Stimulated activated CD4-positive, alpha-beta T cell treated with anti-CD3 and anti-CD28 coated beads, Interleukin-12 subunit alpha, Interleukin-12 subunit beta, amount 100 ng/mL, for 4 hours (primary cell): ENCODE measurements around the gene CLCN6.

Experiments
- DNase-seq: peaks from one replicate; pipeline ENCODE4 v3.0.0-alpha.2; 2020

Gene CLCN6, protein sequence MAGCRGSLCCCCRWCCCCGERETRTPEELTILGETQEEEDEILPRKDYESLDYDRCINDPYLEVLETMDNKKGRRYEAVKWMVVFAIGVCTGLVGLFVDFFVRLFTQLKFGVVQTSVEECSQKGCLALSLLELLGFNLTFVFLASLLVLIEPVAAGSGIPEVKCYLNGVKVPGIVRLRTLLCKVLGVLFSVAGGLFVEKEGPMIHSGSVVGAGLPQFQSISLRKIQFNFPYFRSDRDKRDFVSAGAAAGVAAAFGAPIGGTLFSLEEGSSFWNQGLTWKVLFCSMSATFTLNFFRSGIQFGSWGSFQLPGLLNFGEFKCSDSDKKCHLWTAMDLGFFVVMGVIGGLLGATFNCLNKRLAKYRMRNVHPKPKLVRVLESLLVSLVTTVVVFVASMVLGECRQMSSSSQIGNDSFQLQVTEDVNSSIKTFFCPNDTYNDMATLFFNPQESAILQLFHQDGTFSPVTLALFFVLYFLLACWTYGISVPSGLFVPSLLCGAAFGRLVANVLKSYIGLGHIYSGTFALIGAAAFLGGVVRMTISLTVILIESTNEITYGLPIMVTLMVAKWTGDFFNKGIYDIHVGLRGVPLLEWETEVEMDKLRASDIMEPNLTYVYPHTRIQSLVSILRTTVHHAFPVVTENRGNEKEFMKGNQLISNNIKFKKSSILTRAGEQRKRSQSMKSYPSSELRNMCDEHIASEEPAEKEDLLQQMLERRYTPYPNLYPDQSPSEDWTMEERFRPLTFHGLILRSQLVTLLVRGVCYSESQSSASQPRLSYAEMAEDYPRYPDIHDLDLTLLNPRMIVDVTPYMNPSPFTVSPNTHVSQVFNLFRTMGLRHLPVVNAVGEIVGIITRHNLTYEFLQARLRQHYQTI

GRCh38 chr1:11805422-11806306, at the start of gene CLCN6, which contains the start of gene MTHFR:
Gene CLCN6, plus strand, starts transcription at chr1:11806191. Its CDS starts 72 bp downstream, at chr1:11806263.
Gene MTHFR, minus strand, starts transcription at chr1:11805964. Its CDS starts 2,848 bp downstream, at chr1:11803116.
- DNase-seq, result peak; percentile 96

DNA sequence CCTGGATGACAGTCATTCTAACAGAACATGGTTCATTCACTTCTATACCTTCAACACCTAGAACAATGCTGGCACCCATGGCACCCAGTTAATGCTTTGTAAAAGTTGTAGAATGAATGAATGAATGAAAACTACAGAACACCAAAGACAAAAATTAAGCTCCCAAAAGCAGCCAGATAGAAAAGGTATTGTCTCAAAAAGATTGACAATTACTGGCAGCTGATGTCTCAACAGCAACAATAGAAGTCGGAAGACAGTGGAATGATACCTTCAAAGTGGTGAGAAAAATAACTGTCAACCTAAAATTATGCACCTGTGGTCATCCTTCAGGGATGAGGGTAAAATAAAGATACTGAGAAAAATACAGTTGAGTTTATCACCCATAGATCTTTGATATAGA, 48.9 kb upstream of the CLCN6 start:
- DNase-seq, result no peak

DNA sequence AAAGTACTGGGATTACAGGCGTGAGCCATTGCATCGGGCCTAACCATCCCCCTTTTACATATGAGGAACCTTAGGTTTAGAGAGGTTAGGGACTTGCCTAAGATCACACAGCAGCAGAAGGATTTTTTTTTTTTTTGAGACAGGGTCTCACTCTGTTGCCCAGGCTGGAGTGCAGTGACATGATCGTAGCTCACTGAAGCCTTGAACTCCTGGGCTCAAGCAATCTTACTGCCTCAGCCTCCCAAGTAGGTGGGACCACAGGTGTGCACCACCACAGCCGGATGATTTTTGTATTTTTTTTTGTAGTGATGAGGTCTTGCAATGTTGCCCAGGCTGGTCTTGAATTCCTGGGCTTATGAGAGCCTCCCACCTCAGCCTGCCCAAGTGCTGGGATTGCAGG, 46.2 kb upstream of the CLCN6 start:
- DNase-seq, result no peak

DNA sequence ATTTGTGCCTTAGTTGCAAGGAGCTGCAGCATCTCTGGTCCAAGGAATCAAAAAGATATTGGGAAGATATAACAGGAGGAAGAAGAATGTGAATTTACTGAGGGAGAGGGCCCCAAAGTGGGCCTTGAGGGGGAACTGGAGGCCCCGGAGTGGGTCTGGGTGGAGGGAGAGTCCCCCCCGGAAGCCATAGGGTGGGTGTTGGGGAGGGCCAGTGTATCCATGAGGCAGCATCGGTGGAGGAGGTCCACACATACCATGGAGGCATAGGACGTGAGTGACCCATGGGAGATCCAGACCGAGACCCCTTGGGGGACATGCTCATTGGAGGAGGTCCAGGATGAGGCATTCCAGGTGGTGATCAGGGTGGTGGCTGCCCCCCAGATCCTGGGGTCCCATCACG, 44.7 kb upstream of the CLCN6 start:
- no peak for DNase-seq

DNA sequence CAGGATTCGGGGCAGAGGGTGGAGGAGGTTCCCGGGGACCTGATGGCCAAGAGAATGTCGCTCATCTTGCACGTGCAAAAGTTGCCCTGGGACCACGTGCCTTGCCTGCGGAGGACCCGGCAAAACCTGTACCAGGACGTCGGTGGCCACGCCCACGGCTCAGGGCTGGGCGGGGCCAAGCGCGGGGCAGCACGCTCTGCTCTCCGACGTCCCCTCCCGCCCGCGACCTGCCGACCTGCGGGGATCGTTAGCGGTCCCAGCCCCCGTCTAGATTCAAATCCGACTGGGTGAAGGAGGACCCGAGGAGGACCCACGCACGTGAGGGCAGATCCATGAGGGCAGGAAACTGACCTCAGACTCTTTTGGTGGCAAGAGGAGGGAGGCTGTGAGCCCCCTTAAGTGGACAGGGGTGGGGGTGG, 44.0 kb upstream of the CLCN6 start, which contains the start of gene C1orf167:
C1orf167 (plus strand) TSS at position 206 of the 419 bp plus-strand sequence. CDS start 2,208 bp downstream, outside the sequence.
- DNase-seq, result peak; percentile 34

GRCh38 chr1:11764115-11764514, 41.9 kb upstream of the CLCN6 start:
- no peak for DNase-seq

GRCh38 chr1:11764519-11764918, 41.5 kb upstream of the CLCN6 start:
- no peak for DNase-seq

GRCh38 chr1:11765661-11766428, 40.1 kb upstream of the CLCN6 start:
- DNase-seq, result no peak

GRCh38 chr1:11766429-11766776, 39.6 kb upstream of the CLCN6 start:
- DNase-seq, result no peak

DNA sequence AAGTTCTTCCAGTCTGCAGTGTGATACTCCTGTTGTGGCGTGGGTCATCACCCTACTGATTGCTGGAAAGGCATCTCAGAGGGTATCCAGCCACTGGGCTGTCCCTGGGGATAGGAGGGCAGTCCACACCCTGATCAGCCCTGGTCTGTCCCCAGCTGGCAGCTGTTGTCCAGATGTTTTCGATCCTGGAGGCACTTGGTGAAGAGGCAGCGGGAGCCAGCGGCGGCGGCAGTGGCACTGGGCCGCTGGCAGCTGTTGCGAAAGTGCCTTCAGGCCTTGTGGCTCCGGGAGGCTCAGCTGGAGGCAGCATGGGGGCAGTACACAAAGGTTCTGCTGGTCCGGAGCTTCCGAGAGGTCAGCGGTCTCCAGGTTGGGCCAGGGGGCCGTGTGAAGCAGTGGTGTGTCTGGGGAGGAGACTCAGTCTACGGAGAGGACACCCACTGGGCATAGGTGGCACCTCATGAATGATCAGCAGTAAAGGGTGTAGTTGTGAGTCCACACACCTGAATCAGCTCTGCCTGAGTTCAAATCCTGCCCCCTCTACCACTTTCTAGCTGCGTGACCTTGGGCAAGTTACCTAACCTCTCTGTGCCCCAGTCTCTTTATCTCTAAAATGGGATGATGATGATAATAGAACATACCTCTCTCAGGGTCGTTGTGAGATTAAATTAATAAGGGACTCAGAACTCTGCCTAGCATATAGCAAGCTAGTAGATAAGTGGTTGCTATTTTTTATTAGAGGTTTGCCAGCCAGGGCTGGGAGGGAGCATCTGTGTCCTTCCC, 37.9 kb upstream of the CLCN6 start:
- no peak for DNase-seq

DNA sequence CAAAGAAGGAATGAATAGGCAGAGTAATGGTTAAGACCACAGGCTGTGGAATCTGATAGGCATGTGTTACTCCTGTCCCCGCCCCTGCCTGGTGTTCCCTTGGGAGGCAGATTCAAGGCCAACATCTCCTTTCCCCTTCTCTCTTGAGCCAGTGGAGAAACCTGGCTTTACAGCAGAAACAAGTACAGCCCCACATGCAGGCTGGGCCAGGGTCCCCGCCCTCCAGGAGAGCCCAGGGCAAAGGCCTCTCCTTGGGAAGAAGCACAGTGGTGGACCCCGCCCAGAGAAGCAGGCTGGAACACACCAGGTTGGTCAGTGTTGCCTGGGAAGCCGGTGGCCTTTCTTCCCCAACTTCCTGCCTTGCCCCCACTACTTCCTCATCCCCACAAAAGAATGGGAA, 37.2 kb upstream of the CLCN6 start:
- no peak for DNase-seq

DNA sequence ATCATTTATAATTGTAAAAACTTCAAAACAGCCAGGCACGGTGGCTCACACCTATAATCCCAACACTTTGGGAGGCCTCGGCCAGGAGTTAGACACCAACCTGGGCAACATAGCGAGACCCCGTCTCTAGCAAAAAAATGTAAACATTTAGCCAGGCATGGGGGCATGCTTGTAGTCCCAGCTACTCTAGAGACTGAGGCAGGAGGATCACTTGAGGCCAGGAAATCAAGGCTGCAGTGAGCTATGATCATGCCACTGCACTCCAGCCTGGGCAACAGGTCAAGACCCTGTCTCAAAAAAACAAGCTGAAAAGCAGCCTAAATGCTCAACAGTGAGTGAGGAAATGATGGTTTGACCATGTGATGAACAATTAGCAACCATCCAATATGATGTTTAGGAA, 36.7 kb upstream of the CLCN6 start:
- no peak for DNase-seq

DNA sequence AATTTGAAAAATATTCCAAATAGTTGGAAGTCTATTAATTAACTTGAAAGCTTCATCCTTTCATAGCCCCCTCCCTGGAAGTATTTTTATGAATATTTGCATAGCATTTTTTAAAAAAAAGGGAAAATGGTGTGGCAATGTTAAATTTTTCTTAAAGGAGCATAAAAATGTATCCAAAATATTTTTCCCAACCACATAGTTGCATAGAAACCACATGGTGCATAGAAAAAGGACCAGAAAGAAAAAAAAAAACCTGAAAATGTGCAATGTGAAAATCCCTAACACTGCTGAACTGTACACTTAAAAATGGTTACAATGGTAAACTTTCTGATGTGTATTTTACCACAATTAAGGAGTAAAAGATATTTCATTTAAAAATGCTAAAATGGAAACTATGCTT, 36.0 kb upstream of the CLCN6 start:
- no peak for DNase-seq

- DNase-seq, result no peak
These were observed 34.4 kb upstream of the CLCN6 start for GRCh38 chr1:11771481-11772043.

DNA sequence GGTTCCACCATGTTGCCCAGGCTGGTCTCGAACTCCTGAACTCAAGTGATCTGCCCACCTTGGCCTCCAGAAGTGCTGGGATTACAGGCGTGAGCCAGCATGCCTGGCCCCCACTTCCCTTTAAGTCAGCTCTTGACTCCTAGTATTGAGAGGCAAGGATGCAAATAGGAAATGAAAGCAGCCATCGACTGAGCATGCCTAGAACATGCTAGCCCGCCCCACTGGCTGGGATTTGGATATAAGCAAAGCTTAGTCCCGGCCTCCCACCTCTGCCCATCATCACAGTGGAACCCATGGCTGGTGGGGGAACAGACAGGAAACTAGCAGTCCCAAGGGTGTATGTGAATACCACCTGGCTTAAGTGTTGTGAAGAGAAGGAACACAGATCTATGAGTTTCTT, 33.5 kb upstream of the CLCN6 start:
- no peak for DNase-seq

DNA sequence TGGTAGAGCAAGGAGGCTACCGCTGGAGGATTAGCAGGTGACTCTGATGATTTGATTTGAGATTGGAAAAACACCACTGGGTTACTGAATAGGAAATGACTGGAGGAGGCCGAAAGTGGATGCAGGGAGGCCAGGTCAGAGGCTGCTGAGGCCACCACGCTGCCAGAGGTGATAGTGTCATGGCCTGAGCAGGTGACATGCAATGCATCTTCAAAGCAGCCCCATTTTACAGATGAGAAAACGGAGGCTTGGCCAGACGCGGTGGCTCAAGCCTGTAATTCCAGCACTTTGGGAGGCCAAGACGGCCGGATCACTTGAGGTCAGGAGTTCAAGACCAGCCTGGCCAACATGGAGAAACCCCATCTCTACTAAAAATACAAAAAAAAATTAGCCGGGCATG, 31.2 kb upstream of the CLCN6 start:
- no peak for DNase-seq

GRCh38 chr1:11777658-11778322, 28.2 kb upstream of the CLCN6 start:
- no peak for DNase-seq

DNA sequence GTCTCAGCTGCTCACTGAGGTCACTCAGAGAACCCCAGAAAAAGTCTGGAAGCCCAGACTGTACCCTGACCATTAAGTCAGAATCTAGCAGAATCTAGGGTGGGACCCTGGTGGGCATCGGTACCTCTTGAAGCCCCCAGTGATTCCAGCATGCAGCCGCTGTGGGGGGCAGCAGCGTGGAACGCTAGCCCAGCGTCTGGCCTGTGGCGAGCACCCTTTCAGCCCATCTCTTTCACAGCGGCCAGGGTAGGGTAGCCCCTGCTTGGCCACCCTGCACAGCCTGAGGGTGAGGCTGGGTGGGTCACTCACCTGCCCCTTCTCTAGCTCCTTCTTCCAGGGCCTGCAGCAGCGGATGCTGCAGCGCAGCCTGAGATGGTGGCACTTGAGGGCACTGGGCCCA, 27.7 kb upstream of the CLCN6 start:
- no peak for DNase-seq

DNA sequence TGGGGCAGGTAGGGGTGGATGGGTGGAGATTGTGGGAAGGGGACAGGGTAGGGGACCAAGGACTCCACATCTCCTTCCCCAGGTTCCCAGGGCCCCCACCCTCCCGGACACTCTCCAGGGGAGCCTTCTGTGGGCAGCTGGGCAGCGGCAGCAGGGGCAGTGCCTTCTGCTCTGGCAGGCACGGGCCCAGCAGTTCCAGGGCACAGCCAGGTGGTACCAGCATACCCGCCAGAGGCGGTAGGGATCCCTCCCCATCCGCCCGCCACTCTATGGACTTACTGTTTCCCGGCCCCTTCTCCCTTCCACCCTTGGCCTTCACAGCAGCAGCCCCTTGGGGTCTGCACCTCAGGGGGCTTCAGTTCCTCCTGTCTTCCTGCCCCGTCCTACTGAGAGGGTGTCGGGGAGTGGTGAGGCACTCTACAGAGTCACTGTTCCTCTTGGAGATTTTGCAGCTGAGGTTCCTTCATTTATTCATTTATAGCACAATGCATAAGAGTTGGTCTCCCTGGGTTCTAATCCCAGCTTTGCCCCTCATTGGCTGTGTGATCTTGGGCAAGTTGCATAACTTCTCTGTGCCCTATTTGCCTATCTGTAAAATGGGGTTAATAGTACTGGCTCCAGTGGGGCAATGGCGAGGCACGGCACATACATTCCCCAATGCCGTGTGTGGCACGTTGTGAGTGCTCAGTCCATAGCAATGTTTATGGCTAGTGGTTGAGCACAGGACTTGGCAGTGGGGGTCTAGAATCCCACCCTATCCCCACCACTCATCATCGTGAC, 27.0 kb upstream of the CLCN6 start:
- no peak for DNase-seq
